Iris pigment epithelial cell (primary cell): ENCODE results near the gene TRIM59.

ENCODE experiments used
- DNase-seq: peaks from one replicate; pipeline ENCODE4 v3.0.0-alpha.2; 2011; ENCODE audit warnings: low read depth

TRIM59 gene

GRCh38 chr3:160449636-160450598, at the start of gene TRIM59:
TRIM59 (minus strand) TSS chr3:160449786; CDS start chr3:160439183, 10,603 bp downstream.
- DNase-seq, result peak; percentile 98

- DNase-seq, result no peak
Measured at GRCh38 chr3:160498202-160498601, 48.6 kb upstream of the TRIM59 start.

- DNase-seq, result no peak
Measured at GRCh38 chr3:160490166-160490565, 40.6 kb upstream of the TRIM59 start.

GRCh38 chr3:160486459-160486869, 36.9 kb upstream of the TRIM59 start:
- DNase-seq, result peak; percentile 57

GRCh38 chr3:160482796-160483195, 33.2 kb upstream of the TRIM59 start:
- no peak for DNase-seq

GRCh38 chr3:160481856-160482255, 32.3 kb upstream of the TRIM59 start:
- no peak for DNase-seq

- DNase-seq, result peak; percentile 58
Measured at GRCh38 chr3:160480931-160481330, 31.3 kb upstream of the TRIM59 start.

- no peak for DNase-seq
Measured at GRCh38 chr3:160479376-160479775, 29.8 kb upstream of the TRIM59 start.

GRCh38 chr3:160478338-160478737, 28.8 kb upstream of the TRIM59 start:
- peak; percentile 89 for DNase-seq

- peak; percentile 29 for DNase-seq
Measured at GRCh38 chr3:160477750-160478149, 28.2 kb upstream of the TRIM59 start.

- no peak for DNase-seq
Measured at GRCh38 chr3:160475884-160476283, 26.3 kb upstream of the TRIM59 start.

- DNase-seq, result no peak
Measured at GRCh38 chr3:160475153-160475552, 25.6 kb upstream of the TRIM59 start.

GRCh38 chr3:160474416-160474838, 24.8 kb upstream of the TRIM59 start:
- peak; percentile 61 for DNase-seq

GRCh38 chr3:160473978-160474377, 24.4 kb upstream of the TRIM59 start:
- DNase-seq, result peak; percentile 95

- peak; percentile 77 for DNase-seq
Measured at GRCh38 chr3:160473221-160473620, 23.6 kb upstream of the TRIM59 start.

- DNase-seq, result no peak
Measured at GRCh38 chr3:160472344-160472743, 22.8 kb upstream of the TRIM59 start.

GRCh38 chr3:160471892-160472291, 22.3 kb upstream of the TRIM59 start:
- no peak for DNase-seq

GRCh38 chr3:160470181-160470580, 20.6 kb upstream of the TRIM59 start:
- no peak for DNase-seq

GRCh38 chr3:160464971-160465370, 15.4 kb upstream of the TRIM59 start:
- no peak for DNase-seq

GRCh38 chr3:160464321-160464720, 14.7 kb upstream of the TRIM59 start:
- no peak for DNase-seq

- DNase-seq, result no peak
Measured at GRCh38 chr3:160460033-160460432, 10.4 kb upstream of the TRIM59 start.

- no peak for DNase-seq
Measured at GRCh38 chr3:160459450-160459970, 9.9 kb upstream of the TRIM59 start.

- DNase-seq, result no peak
Measured at GRCh38 chr3:160458151-160458550, 8.6 kb upstream of the TRIM59 start.
